ENCODE data around the gene SMG1. TPM values are rescaled to one million over a fixed set of nuclear protein-coding genes. Genes with fewer than 3 reads are reported as not detected.
"Not testable (repeated sequence)": the region's sequence is repeated elsewhere in the genome, so short reads cannot be mapped to it uniquely, and the experiment has no call there.

SMG1 gene
- total and polyA plus RNA-seq, 2 experiments from 2014 or later: 9.9 to 57.0 TPM

GRCh38 chr16:18877259-18877658, 48.9 kb downstream of the SMG1 start:
- DNase-seq (ENCODE audit: low spot score); H3K36me3 ChIP-seq (replicated peaks; ENCODE audit: insufficient read depth, low read depth): not testable (repeated sequence)
- WGBS (ENCODE audit: low lambda C conversion rate, missing lambda C conversion rate): 85% methylated on average over 4 of the region's 4 CpGs

DNA sequence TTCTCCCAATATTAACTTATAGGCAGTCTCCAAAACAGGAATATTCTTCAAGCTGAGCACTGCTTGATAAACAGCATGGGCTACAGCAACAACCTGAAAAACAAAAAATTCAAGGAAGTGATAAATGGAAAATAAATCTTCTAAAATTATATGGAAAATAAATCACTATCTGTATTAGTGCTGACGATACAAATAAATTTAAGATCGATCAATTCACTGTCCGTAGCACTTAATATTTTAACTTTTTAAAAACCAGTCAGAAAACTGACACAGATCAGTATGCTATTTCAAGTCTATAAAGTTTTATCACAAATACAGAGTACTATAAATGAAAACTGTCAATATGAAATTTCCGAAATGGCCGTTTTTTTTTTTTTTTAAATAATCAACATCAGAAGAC, 49.9 kb downstream of the SMG1 start:
- not testable (repeated sequence) for H3K36me3 ChIP-seq (replicated peaks; ENCODE audit: insufficient read depth, low read depth); H3K9me2 ChIP-seq (replicated peaks; ENCODE audit: insufficient read depth); H3K9me3 ChIP-seq (ENCODE audit: low read depth); H2AFZ ChIP-seq; H3K27ac ChIP-seq; H3K27me3 ChIP-seq; H4K20me1 ChIP-seq (ENCODE audit: insufficient read depth, poor library complexity, severe bottlenecking); H3K79me2 ChIP-seq; H3K4me1 ChIP-seq (ENCODE audit: insufficient read depth); H3K4me2 ChIP-seq; DNase-seq (ENCODE audit: low spot score); H3K4me3 ChIP-seq
- 97% methylated on average over 5 of the region's 5 CpGs for WGBS (ENCODE audit: low lambda C conversion rate, missing lambda C conversion rate)

More at GRCh38 chr16:18877259-18877658, 48.9 kb downstream of the SMG1 start:
- not testable (repeated sequence) for H2AFZ ChIP-seq; H3K79me2 ChIP-seq; H3K4me3 ChIP-seq; H3K27ac ChIP-seq; H3K4me2 ChIP-seq; H3K27me3 ChIP-seq; H4K20me1 ChIP-seq (ENCODE audit: insufficient read depth, poor library complexity, severe bottlenecking); H3K4me1 ChIP-seq (ENCODE audit: insufficient read depth); H3K9me2 ChIP-seq (replicated peaks; ENCODE audit: insufficient read depth); H3K9me3 ChIP-seq (ENCODE audit: low read depth)

DNA sequence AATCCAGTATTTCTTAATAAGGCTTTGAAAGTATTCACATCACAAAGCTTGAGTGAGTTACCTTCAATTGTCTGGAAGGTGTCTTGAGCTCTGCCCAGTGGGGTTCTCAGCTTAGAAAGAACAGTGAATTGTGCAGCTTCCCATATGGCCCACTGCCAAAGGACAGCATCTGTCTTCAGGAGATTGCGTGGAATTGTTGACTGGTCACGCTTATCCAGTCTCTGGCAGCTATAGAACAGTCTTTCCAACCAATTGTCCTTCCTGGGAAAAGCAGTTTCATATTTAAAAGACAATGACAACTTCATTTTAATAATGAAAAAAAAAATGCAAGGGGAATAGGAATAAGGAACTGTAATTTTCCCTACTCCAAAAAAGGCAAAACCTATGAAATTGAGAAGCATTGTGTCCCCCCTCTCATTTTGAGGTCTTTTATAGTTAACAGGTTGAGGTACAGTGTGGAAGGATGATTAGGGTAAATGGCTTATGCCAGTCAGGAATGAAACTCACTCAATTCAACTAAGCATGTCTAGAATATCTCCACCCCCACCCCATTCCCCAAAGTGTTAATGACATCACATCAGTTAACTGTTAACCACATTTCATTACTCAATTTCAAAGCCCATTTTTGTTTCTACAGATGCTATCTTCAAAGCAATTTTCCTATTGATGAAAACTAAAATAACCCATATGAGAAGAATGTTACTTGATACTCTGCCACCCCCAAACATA, 57.0 kb downstream of the SMG1 start:
- not testable (repeated sequence) for H3K27ac ChIP-seq; H3K79me2 ChIP-seq; H3K4me2 ChIP-seq; H3K9me2 ChIP-seq (replicated peaks; ENCODE audit: insufficient read depth); DNase-seq (ENCODE audit: low spot score); H3K36me3 ChIP-seq (replicated peaks; ENCODE audit: insufficient read depth, low read depth); H3K9me3 ChIP-seq (ENCODE audit: low read depth); H3K4me3 ChIP-seq; H2AFZ ChIP-seq; H3K27me3 ChIP-seq; H4K20me1 ChIP-seq (ENCODE audit: insufficient read depth, poor library complexity, severe bottlenecking); H3K4me1 ChIP-seq (ENCODE audit: insufficient read depth)
- 100% methylated on average over 2 of the region's 2 CpGs for WGBS (ENCODE audit: low lambda C conversion rate, missing lambda C conversion rate)

DNA sequence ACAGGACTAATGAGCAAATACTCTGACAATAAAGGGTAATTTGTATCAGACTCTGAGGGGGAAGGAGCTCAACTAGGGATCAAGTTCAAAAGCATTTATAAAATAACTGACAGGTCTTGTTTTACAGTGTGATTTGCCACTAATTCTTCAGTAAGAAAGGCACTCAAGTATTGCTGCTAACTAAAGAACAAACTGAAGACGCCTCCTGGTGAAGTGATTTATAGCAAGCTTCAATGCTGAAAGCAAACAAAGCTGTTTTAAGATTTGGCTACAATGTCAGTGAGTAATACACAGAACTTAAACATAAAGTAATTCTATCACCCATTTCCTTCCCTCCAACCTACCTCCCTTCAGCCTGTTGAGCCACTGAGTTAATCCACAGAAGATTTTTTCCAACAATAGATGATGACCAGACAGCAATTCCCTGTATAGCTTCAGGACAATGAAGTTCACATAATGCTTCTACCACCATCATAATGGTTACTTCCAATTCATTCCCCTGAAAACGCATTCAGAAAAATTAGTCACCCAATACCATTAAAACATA, 59.9 kb downstream of the SMG1 start:
- 60% methylated on average over 2 of the region's 2 CpGs for WGBS (ENCODE audit: low lambda C conversion rate, missing lambda C conversion rate)
- H3K9me2 ChIP-seq (replicated peaks; ENCODE audit: insufficient read depth); H2AFZ ChIP-seq; H3K9me3 ChIP-seq (ENCODE audit: low read depth); H3K36me3 ChIP-seq (replicated peaks; ENCODE audit: insufficient read depth, low read depth); H3K27me3 ChIP-seq; H3K27ac ChIP-seq; H4K20me1 ChIP-seq (ENCODE audit: insufficient read depth, poor library complexity, severe bottlenecking); H3K79me2 ChIP-seq; H3K4me3 ChIP-seq; H3K4me2 ChIP-seq: not testable (repeated sequence)
- DNase-seq (ENCODE audit: low spot score): peak; percentile 9
- H3K4me1 ChIP-seq (ENCODE audit: insufficient read depth): peaks cover 16% of the 10 kb centered on the region

- H3K9me3 ChIP-seq (ENCODE audit: low read depth); H3K4me3 ChIP-seq; H3K79me2 ChIP-seq; H4K20me1 ChIP-seq (ENCODE audit: insufficient read depth, poor library complexity, severe bottlenecking); H2AFZ ChIP-seq; H3K36me3 ChIP-seq (replicated peaks; ENCODE audit: insufficient read depth, low read depth); H3K27me3 ChIP-seq; DNase-seq (ENCODE audit: low spot score); H3K9me2 ChIP-seq (replicated peaks; ENCODE audit: insufficient read depth): not testable (repeated sequence)
- peak overlapping the region; percentile 45 for H3K4me2 ChIP-seq
- peak overlapping the region; percentile 75 for H3K27ac ChIP-seq
- H3K4me1 ChIP-seq (ENCODE audit: insufficient read depth): peaks cover 16% of the 10 kb centered on the region
These were observed 63.3 kb downstream of the SMG1 start for GRCh38 chr16:18862891-18863290.

- no peak for DNase-seq (ENCODE audit: low spot score)
- 100% methylated on average over 1 of the region's 1 CpG for WGBS (ENCODE audit: low lambda C conversion rate, missing lambda C conversion rate)
- Histone ChIP-seq H3K79me2 (peaks cover 8% of the 10 kb centered on the region), H3K4me3 (no peak overlapping the region), H3K9me2 (replicated peaks; ENCODE audit: insufficient read depth) (no peaks in the 10 kb centered on the region), H3K4me2 (no peak overlapping the region), H2AFZ (no peak overlapping the region), H3K36me3 (replicated peaks; ENCODE audit: insufficient read depth, low read depth) (peaks cover 5% of the 10 kb centered on the region), H4K20me1 (ENCODE audit: insufficient read depth, poor library complexity, severe bottlenecking) (no peaks in the 10 kb centered on the region), H3K27ac (no peak overlapping the region), H3K4me1 (ENCODE audit: insufficient read depth) (no peaks in the 10 kb centered on the region), H3K27me3 (no peaks in the 10 kb centered on the region), H3K9me3 (ENCODE audit: low read depth) (no peaks in the 10 kb centered on the region)
- no peak for TF ChIP-seq EZH2 (IDR thresholded peaks at IDR 0.05; ENCODE audit: borderline replicate concordance)
These were observed 71.0 kb downstream of the SMG1 start for GRCh38 chr16:18855196-18855595.

Data from hepatocyte (in vitro differentiated cells).